Type B pancreatic cell (in vitro differentiated cells): Measurements from ENCODE around the gene TTC12. TPM values are rescaled to one million over a fixed set of nuclear protein-coding genes. Genes with fewer than 3 reads are reported as not detected.

Source experiments
- DNase-seq: peaks from one replicate; pipeline ENCODE4 v3.0.0; 2021; ENCODE audit warnings: mixed read lengths; ENCODE audit not compliant: unreplicated experiment; ENCODE audit errors: extremely low spot score
- H3K27ac Mint-ChIP-seq: 2 replicates; pipeline ENCODE4 v1.8.0; 2021; ENCODE audit warnings: mild to moderate bottlenecking, mixed read lengths
- H3K27me3 Mint-ChIP-seq: 2 replicates; pipeline ENCODE4 v1.8.0; 2021; ENCODE audit warnings: mixed read lengths
- H3K36me3 Mint-ChIP-seq: 2 replicates; pipeline ENCODE4 v1.8.0; 2021; ENCODE audit warnings: mixed read lengths
- H3K4me1 Mint-ChIP-seq: one replicate; pipeline ENCODE4 v1.8.0; 2021; ENCODE audit warnings: mixed read lengths; ENCODE audit not compliant: unreplicated experiment
- H3K4me3 Mint-ChIP-seq: 2 replicates; pipeline ENCODE4 v1.8.0; 2021; ENCODE audit warnings: mild to moderate bottlenecking, mixed read lengths
- H3K9me3 Mint-ChIP-seq: 2 replicates; pipeline ENCODE4 v1.8.0; 2021; ENCODE audit warnings: mixed read lengths
- total RNA-seq: library from RNA; stranded (reverse); gene quantifications from 2 replicates; pipeline ENCODE4 v1.2.1, GENCODE V29; 2021; ENCODE audit warnings: low replicate concordance
- TF ChIP-seq, protein P1 (sequence below): fragments of 200-600 bp; sonication (generic); conservative IDR thresholded peaks from 2 replicates; pipeline ENCODE4 v1.5.0; 2021; ENCODE audit warnings: antibody characterized with exemption, mild to moderate bottlenecking

The TTC12 gene
- total RNA-seq, 1 donor from 2014 or later: 27.6 TPM

GRCh38 chr11:113270080-113270479 lies 44.3 kb upstream of the TTC12 start:
- no peak for DNase-seq
- H3K36me3 Mint-ChIP-seq: peaks cover 16% of the 10 kb centered on the region
- H3K27me3 Mint-ChIP-seq: no peaks in the 10 kb centered on the region
- H3K9me3 Mint-ChIP-seq: no peaks in the 10 kb centered on the region
- H3K4me3 Mint-ChIP-seq: no peak overlapping the region
- peaks cover 3% of the 10 kb centered on the region for H3K4me1 Mint-ChIP-seq
- TF ChIP-seq, protein P1, sequence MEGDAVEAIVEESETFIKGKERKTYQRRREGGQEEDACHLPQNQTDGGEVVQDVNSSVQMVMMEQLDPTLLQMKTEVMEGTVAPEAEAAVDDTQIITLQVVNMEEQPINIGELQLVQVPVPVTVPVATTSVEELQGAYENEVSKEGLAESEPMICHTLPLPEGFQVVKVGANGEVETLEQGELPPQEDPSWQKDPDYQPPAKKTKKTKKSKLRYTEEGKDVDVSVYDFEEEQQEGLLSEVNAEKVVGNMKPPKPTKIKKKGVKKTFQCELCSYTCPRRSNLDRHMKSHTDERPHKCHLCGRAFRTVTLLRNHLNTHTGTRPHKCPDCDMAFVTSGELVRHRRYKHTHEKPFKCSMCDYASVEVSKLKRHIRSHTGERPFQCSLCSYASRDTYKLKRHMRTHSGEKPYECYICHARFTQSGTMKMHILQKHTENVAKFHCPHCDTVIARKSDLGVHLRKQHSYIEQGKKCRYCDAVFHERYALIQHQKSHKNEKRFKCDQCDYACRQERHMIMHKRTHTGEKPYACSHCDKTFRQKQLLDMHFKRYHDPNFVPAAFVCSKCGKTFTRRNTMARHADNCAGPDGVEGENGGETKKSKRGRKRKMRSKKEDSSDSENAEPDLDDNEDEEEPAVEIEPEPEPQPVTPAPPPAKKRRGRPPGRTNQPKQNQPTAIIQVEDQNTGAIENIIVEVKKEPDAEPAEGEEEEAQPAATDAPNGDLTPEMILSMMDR: no peak
- no peak overlapping the region for H3K27ac Mint-ChIP-seq

- Mint-ChIP-seq H3K9me3 (no peaks in the 10 kb centered on the region), H3K4me1 (peaks cover 3% of the 10 kb centered on the region), H3K36me3 (peaks cover 22% of the 10 kb centered on the region), H3K27me3 (peaks cover 5% of the 10 kb centered on the region), H3K27ac (no peak overlapping the region), H3K4me3 (no peak overlapping the region)
- DNase-seq: no peak
- TF ChIP-seq, protein P1: no peak
These were observed 42.7 kb upstream of the TTC12 start for GRCh38 chr11:113271551-113272245.

DNA sequence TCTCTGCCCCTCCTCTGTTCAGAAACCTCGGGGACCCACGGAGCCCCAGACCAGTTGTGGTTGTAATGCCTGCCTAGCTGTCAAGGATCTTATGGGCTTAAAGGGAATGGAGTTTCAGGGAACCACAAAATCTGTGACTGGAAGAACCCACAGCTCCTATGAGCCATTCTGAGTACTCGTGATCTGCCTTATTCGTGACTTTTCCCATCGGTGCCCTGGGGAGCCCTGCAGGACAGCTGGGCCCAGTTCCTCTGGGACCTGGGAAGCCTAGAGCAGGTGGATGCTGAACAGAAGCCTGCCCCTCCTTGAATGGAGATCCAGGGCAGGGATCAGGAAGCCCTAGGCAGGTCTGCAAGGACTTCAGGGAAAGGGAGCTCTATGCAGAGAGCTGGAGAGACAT lies 42.1 kb upstream of the TTC12 start:
- Mint-ChIP-seq H3K9me3 (no peaks in the 10 kb centered on the region), H3K27ac (no peak overlapping the region), H3K4me3 (no peak overlapping the region), H3K27me3 (peaks cover 5% of the 10 kb centered on the region), H3K4me1 (peaks cover 3% of the 10 kb centered on the region), H3K36me3 (peaks cover 18% of the 10 kb centered on the region)
- TF ChIP-seq, protein P1: no peak
- no peak for DNase-seq

GRCh38 chr11:113272927-113273615 lies 41.3 kb upstream of the TTC12 start:
- H3K27me3 Mint-ChIP-seq: peaks cover 5% of the 10 kb centered on the region
- no peak overlapping the region for H3K4me3 Mint-ChIP-seq
- TF ChIP-seq, protein P1: no peak
- no peak overlapping the region for H3K27ac Mint-ChIP-seq
- H3K9me3 Mint-ChIP-seq: no peaks in the 10 kb centered on the region
- H3K36me3 Mint-ChIP-seq: peaks cover 18% of the 10 kb centered on the region
- peaks cover 3% of the 10 kb centered on the region for H3K4me1 Mint-ChIP-seq
- DNase-seq: no peak

- Mint-ChIP-seq H3K4me3 (no peak overlapping the region), H3K4me1 (peaks cover 3% of the 10 kb centered on the region), H3K27me3 (peaks cover 5% of the 10 kb centered on the region), H3K9me3 (no peaks in the 10 kb centered on the region), H3K27ac (no peak overlapping the region), H3K36me3 (peaks cover 18% of the 10 kb centered on the region)
- TF ChIP-seq, protein P1: no peak
- DNase-seq: no peak
These were observed 40.7 kb upstream of the TTC12 start for GRCh38 chr11:113273720-113274119.
